NT2/D1 (cell line): ENCODE results near the gene ANKRD31.
"Not testable (repeated sequence)": the region's sequence is repeated elsewhere in the genome, so short reads cannot be mapped to it uniquely, and the experiment has no call there.

Source experiments
- DNase-seq: peaks from one replicate; pipeline ENCODE4 v3.0.0-alpha.2; 2011; ENCODE audit warnings: low read depth, low spot score
- H3K27me3 ChIP-seq: 2 replicates; pipeline ENCODE4 v1.6.0; 2011; ENCODE audit warnings: mild to moderate bottlenecking; ENCODE audit not compliant: insufficient read length, insufficient read depth
- H3K36me3 ChIP-seq: 2 replicates; pipeline ENCODE4 v1.6.1; 2011; ENCODE audit warnings: mild to moderate bottlenecking, low read length, mixed read lengths; ENCODE audit not compliant: insufficient read depth, insufficient read length
- H3K4me1 ChIP-seq: 2 replicates; pipeline ENCODE4 v1.5.1; 2011; ENCODE audit not compliant: insufficient read depth, insufficient read length
- H3K4me3 ChIP-seq: 2 replicates; pipeline ENCODE4 v1.5.1; 2011; ENCODE audit warnings: low read depth; ENCODE audit not compliant: insufficient read length
- H3K9ac ChIP-seq: 2 replicates; pipeline ENCODE4 v1.6.0; 2011; ENCODE audit warnings: low read depth; ENCODE audit not compliant: insufficient read length
- H3K9me3 ChIP-seq: 2 replicates; pipeline ENCODE4 v1.5.1; 2011; ENCODE audit warnings: mild to moderate bottlenecking, low read length; ENCODE audit not compliant: insufficient read depth
- SUZ12 ChIP-seq: IDR thresholded peaks from 2 replicates; pipeline ENCODE4 v1.6.1; 2011; ENCODE audit not compliant: insufficient read length, insufficient read depth; ENCODE audit errors: extremely low read depth
- YY1 ChIP-seq: IDR thresholded peaks from 2 replicates; pipeline ENCODE4 v1.6.1; 2011; ENCODE audit not compliant: insufficient read length, insufficient read depth
- ZNF274 ChIP-seq: IDR thresholded peaks from 2 replicates; pipeline ENCODE4 v1.6.1; 2011; ENCODE audit warnings: mild to moderate bottlenecking, low read depth, low read length

Gene ANKRD31

GRCh38 chr5:75169516-75169915 lies 67.2 kb downstream of the ANKRD31 start:
- no peak overlapping the region for H3K9ac ChIP-seq
- DNase-seq = no peak
- no peaks in the 10 kb centered on the region for H3K27me3 ChIP-seq
- no peak overlapping the region for H3K4me3 ChIP-seq
- TF ChIP-seq SUZ12 (no peak), ZNF274 (no peak), YY1 (no peak)
- no peaks in the 10 kb centered on the region for H3K4me1 ChIP-seq
- H3K36me3 ChIP-seq = no peaks in the 10 kb centered on the region
- no peaks in the 10 kb centered on the region for H3K9me3 ChIP-seq

DNA sequence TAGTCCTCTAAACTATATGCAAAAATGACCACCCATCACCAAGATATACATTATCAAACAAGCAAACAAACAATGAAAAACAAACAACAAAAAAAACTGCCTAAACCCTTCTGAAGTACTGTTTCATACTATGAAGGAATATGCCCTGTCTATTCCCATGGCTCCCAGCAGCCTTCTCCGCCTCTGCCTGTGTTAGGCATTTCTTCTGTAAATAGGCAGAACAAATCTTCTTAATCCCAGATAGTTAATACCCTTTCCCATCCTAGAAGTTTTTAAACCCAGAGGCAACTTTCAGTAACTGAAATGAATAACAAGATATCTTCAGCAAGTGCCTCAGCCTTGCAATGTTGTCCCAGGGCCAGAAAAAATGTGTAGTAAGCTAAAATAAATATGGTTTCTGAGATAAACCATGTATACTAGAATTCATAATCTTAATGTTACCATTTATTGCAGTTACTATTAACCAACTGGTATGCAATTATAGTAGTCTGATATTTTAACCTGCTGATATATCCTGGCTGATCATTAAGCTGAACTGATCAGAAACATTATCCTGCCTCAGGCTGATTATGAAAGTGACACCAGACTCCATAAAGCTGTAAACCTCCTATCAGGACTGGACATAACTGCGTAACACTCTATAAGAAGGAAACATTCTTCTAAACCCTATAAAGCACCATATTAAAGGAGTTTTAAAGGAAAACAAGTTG lies 68.5 kb downstream of the ANKRD31 start:
- Histone ChIP-seq H3K36me3 (no peaks in the 10 kb centered on the region), H3K9ac (no peak overlapping the region), H3K4me3 (no peak overlapping the region), H3K9me3 (no peaks in the 10 kb centered on the region), H3K27me3 (no peaks in the 10 kb centered on the region), H3K4me1 (no peaks in the 10 kb centered on the region)
- no peak for TF ChIP-seq ZNF274
- TF ChIP-seq YY1 = no peak
- TF ChIP-seq SUZ12 = no peak
- DNase-seq = no peak

- H3K36me3 ChIP-seq = no peaks in the 10 kb centered on the region
- H3K9ac ChIP-seq = no peak overlapping the region
- TF ChIP-seq ZNF274 (no peak), SUZ12 (no peak), YY1 (no peak)
- no peaks in the 10 kb centered on the region for H3K27me3 ChIP-seq
- H3K4me3 ChIP-seq = no peak overlapping the region
- no peak for DNase-seq
- no peaks in the 10 kb centered on the region for H3K9me3 ChIP-seq
- no peaks in the 10 kb centered on the region for H3K4me1 ChIP-seq
These were observed 69.3 kb downstream of the ANKRD31 start for GRCh38 chr5:75167345-75167744.

GRCh38 chr5:75161508-75161907 lies 75.2 kb downstream of the ANKRD31 start:
- DNase-seq = not testable (repeated sequence)
- H3K9me3 ChIP-seq = peaks cover 12% of the 10 kb centered on the region; the same call in 1 of the 2 replicates

DNA sequence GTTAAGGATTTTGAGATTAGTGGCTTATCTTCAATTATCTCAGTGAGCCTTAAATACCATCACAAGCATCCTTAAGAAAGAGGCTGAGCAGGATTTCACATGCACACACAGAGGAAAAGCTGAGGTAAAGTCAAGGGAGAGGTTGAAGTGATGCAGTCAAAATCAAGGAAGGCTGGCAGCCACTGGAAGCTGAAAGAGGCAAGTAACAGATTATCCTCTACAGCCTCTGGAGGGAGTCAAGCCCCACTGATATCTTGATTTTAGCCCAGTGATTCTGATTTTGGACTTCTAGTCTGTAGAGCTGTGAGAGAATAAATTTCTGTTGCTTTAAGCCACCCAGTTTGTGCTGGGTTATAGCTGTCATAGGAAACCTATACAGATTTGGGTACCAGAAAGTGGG lies 80.1 kb downstream of the ANKRD31 start:
- Histone ChIP-seq H3K4me3 (no peak overlapping the region), H3K36me3 (no peaks in the 10 kb centered on the region)
- no peak for DNase-seq

More at GRCh38 chr5:75161508-75161907, 75.2 kb downstream of the ANKRD31 start:
- H3K4me1 ChIP-seq, H3K36me3 ChIP-seq, H3K9ac ChIP-seq, H3K4me3 ChIP-seq, H3K27me3 ChIP-seq: not testable (repeated sequence)

GRCh38 chr5:75152860-75153259 lies 83.8 kb downstream of the ANKRD31 start:
- DNase-seq = no peak
- no peak for TF ChIP-seq SUZ12
- Histone ChIP-seq H3K4me1 (no peaks in the 10 kb centered on the region), H3K9ac (no peak overlapping the region), H3K36me3 (no peaks in the 10 kb centered on the region), H3K9me3 (no peaks in the 10 kb centered on the region), H3K4me3 (no peak overlapping the region), H3K27me3 (no peaks in the 10 kb centered on the region)

More for the DNA sequence above, 80.1 kb downstream of the ANKRD31 start:
- TF ChIP-seq ZNF274 = no peak
- no peak for TF ChIP-seq SUZ12
- TF ChIP-seq YY1 = no peak
- H3K9me3 ChIP-seq = peaks cover 7% of the 10 kb centered on the region; the same call in 1 of the 2 replicates
- H3K27me3 ChIP-seq = no peaks in the 10 kb centered on the region
- no peak overlapping the region for H3K9ac ChIP-seq
- no peaks in the 10 kb centered on the region for H3K4me1 ChIP-seq

DNA sequence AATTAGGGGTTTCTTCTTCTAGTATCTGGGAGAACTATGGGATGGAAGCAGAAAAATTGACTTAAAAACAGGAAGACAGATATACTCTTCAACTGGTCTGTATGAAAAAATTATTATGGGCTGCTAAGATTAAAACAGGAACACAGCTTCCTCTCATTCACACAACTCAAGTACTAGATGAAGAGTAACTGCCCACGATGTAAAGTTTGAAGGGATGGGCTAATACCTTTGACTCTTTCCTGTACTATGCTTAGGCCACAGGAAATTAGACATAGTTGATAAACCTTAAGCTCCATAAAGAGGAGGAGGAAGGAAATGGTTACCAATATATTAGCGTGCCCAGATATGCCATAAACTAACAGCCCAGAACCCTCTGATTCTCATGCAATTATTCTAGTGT lies 88.6 kb downstream of the ANKRD31 start:
- H3K4me3 ChIP-seq = no peak overlapping the region
- no peak overlapping the region for H3K9ac ChIP-seq
- no peaks in the 10 kb centered on the region for H3K27me3 ChIP-seq
- TF ChIP-seq SUZ12 = no peak
- TF ChIP-seq YY1 = no peak
- TF ChIP-seq ZNF274 = no peak
- H3K9me3 ChIP-seq = no peaks in the 10 kb centered on the region
- H3K36me3 ChIP-seq = no peaks in the 10 kb centered on the region
- no peak for DNase-seq
- no peaks in the 10 kb centered on the region for H3K4me1 ChIP-seq

- Histone ChIP-seq H3K4me3 (no peak overlapping the region), H3K4me1 (no peaks in the 10 kb centered on the region), H3K9me3 (no peaks in the 10 kb centered on the region), H3K27me3 (no peaks in the 10 kb centered on the region), H3K36me3 (no peaks in the 10 kb centered on the region), H3K9ac (no peak overlapping the region)
- TF ChIP-seq ZNF274 = no peak
- no peak for TF ChIP-seq YY1
- no peak for TF ChIP-seq SUZ12
- DNase-seq = no peak
These were observed 94.0 kb downstream of the ANKRD31 start for GRCh38 chr5:75142566-75143136.
